Anterior cingulate cortex (tissue), 58 donors: ENCODE results near the gene THRSP.
A peak's percentile ranks its signal among the peaks of the same experiment; 100 is the strongest.
"Not testable (repeated sequence)": the region's sequence is repeated elsewhere in the genome, so short reads cannot be mapped to it uniquely, and the experiment has no call there.

Source experiments
- DNase-seq, 58 donors: peaks; one replicate each; lab custom pipeline; 2025; lab: John Stamatoyannopoulos, UW

The THRSP gene

GRCh38 chr11:78038697-78039313 lies 24.9 kb upstream of the THRSP start:
- no peak for DNase-seq

GRCh38 chr11:78039391-78039918 lies 24.2 kb upstream of the THRSP start:
- DNase-seq, result no peak

- DNase-seq, result peak in 39 of 58 donors; percentile 3 to 83 (median 23)
Measured at GRCh38 chr11:78039919-78040671, 23.6 kb upstream of the THRSP start.

GRCh38 chr11:78040691-78041379 lies 22.8 kb upstream of the THRSP start:
- DNase-seq, result no peak

GRCh38 chr11:78041380-78041719 lies 22.3 kb upstream of the THRSP start:
- not testable (repeated sequence) for DNase-seq

GRCh38 chr11:78041843-78042440 lies 21.7 kb upstream of the THRSP start:
- no peak for DNase-seq

GRCh38 chr11:78044706-78045105 lies 19.0 kb upstream of the THRSP start:
- DNase-seq, result no peak

GRCh38 chr11:78045851-78046485 lies 17.7 kb upstream of the THRSP start:
- DNase-seq, result peak in 57 of 58 donors; percentile 14 to 90 (median 72)

GRCh38 chr11:78046486-78046854 lies 17.2 kb upstream of the THRSP start:
- DNase-seq, result no peak

- DNase-seq, result no peak
Measured at GRCh38 chr11:78048561-78048960, 15.1 kb upstream of the THRSP start.

- no peak for DNase-seq
Measured at GRCh38 chr11:78049348-78049747, 14.3 kb upstream of the THRSP start.

- DNase-seq, result no peak
Measured at GRCh38 chr11:78050964-78051831, 12.5 kb upstream of the THRSP start.

GRCh38 chr11:78054971-78055370 lies 8.7 kb upstream of the THRSP start:
- no peak for DNase-seq

GRCh38 chr11:78056093-78056492 lies 7.6 kb upstream of the THRSP start:
- no peak for DNase-seq

GRCh38 chr11:78057462-78058055 lies 6.1 kb upstream of the THRSP start:
- DNase-seq, result no peak

- DNase-seq, result not testable (repeated sequence)
Measured at GRCh38 chr11:78059749-78060328, 3.8 kb upstream of the THRSP start.

GRCh38 chr11:78060533-78060932 lies 3.1 kb upstream of the THRSP start:
- DNase-seq, result no peak

- DNase-seq, result no peak
Measured at GRCh38 chr11:78061088-78061920, 2.4 kb upstream of the THRSP start.
